Stimulated activated CD4-positive, alpha-beta T cell treated with anti-CD3 and anti-CD28 coated beads, Interleukin-12 subunit alpha, Interleukin-12 subunit beta, amount 100 ng/mL, for 48 hours (primary cell): ENCODE measurements around the gene PRKACA.
A peak's percentile ranks its signal among the peaks of the same experiment; 100 is the strongest.
"Not testable (repeated sequence)": the region's sequence is repeated elsewhere in the genome, so short reads cannot be mapped to it uniquely, and the experiment has no call there.

ENCODE experiments used
- DNase-seq, 3 donors: peaks; one replicate each; pipeline ENCODE4 v3.0.0-alpha.2; 2020; ENCODE audit warnings: low read depth in 2 of 3, low spot score in 1 of 3

PRKACA gene

GRCh38 chr19:14051980-14052379 is 65.6 kb downstream of the PRKACA start:
- no peak for DNase-seq

- not testable (repeated sequence) for DNase-seq
These were observed 66.6 kb downstream of the PRKACA start for GRCh38 chr19:14050961-14051360.

GRCh38 chr19:14050512-14050911 is 67.0 kb downstream of the PRKACA start:
- DNase-seq = no peak

DNA sequence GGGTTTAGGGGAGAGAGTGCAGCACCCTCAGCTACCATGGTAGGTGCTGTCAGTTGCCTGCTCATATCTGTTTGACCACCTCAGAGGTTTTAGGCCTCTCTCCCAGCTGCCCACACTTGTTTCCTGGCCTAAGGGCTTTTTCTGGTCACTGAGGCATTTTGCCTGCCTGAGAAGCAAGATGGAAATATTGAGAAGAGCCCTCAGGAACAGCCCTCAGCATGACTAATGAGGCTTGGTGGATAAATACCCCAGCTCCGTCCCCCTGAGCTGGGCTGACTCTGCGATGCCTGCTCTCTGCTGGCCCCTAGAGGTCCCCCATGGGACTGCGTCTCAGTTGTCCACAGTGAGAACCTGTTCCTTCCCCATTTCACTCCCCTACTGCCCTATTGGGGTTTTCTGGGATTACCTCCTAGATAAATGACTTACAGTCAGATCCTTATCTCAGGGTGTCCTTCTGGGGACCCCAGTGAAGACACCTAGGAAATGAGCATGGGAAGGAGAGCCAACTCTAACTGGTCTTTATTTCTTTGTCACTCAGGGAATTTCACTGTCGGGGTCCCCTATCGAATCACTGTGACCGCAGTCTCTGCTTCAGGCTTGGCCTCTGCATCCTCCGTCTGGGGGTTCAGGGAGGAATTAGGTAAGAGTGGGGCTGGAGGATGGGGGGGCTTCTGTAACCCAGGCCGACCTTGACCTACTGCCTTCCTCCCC is 69.0 kb downstream of the PRKACA start:
- DNase-seq = peak; percentile 65 to 83 (median 66)

GRCh38 chr19:14047866-14048265 is 69.7 kb downstream of the PRKACA start:
- not testable (repeated sequence) for DNase-seq

- not testable (repeated sequence) for DNase-seq
These were observed 74.6 kb downstream of the PRKACA start for GRCh38 chr19:14042659-14043608.
